ENCODE data around the gene MIAT.

- TF ChIP-seq CTCF (IDR thresholded peaks at IDR 0.05) (no peak), POLR2AphosphoS5 (IDR thresholded peaks at IDR 0.05; ENCODE audit: low read depth, low read length) (no peak), SIN3A (IDR thresholded peaks at IDR 0.05; ENCODE audit: borderline replicate concordance, insufficient read depth, low read depth, low read length) (no peak), REST (IDR thresholded peaks at IDR 0.05; ENCODE audit: insufficient read depth in 1 of 2, low read depth in 2 of 2, low read length in 1 of 2) (no peak)
These were observed 14.6 kb upstream of the MIAT start for GRCh38 chr22:26642465-26643417.
